Stimulated activated CD8-positive, alpha-beta memory T cell treated with anti-CD3 and anti-CD28 coated beads, Interleukin-12 subunit alpha, Interleukin-12 subunit beta, amount 100 ng/mL, for 24 hours (primary cell): ENCODE measurements around the gene PPARG.

ENCODE experiments used
- DNase-seq: peaks from one replicate; pipeline ENCODE4 v3.0.0-alpha.2; 2020; ENCODE audit errors: extremely low read depth

Gene PPARG

DNA sequence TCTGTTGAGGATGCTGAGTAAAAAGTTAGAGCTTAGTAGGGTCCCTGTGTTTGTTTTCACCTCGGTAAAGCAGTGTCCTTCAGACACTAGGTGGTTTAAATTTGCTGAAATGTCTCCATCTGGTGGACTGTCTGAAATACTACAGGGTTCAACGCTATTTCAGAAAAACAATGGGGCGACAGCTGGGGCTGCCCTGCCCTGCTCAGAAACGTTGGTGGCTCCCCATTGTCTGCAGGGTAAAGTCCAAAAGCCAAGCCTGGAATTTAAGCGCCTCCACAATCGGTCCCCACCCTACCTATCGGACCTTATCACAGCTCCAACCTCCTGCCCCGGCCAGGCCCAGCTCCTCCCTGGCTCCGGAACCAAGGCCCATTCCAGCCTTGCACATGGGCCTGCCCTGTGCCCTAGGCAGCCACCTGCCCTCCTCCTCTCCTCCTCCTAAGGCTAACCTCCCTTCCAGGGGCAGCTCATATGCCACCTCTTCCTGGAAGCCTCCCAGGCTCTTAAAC is 191.1 kb downstream of the PPARG start:
- DNase-seq: no peak

- DNase-seq: no peak
Observed at GRCh38 chr3:12483410-12483809, 194.5 kb downstream of the PPARG start.

DNA sequence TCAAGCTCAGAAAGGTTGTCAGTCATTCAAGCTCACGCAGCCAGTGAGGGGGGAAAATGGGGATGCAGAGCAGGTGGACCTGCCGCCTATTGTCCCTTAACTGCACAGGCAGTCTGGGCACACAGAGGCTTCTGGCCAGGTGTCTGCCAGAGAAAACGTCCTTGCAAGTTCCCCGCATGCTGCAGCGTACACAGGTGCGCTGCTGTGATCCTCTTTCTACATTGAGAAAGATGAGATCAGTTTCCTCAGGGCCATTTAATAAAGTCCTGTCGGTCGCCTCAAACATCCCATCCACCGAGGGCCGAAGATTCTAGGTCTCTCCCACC is 195.0 kb downstream of the PPARG start:
- DNase-seq: no peak
